ENCODE data around the gene SLC38A10. TPM values are rescaled to one million over a fixed set of nuclear protein-coding genes. Genes with fewer than 3 reads are reported as not detected.

The SLC38A10 gene
- polyA plus RNA-seq, 1 donor (not counting 4 experiments of a cell fraction or from before 2014, with no cell fraction given), result 16.8 TPM

DNA sequence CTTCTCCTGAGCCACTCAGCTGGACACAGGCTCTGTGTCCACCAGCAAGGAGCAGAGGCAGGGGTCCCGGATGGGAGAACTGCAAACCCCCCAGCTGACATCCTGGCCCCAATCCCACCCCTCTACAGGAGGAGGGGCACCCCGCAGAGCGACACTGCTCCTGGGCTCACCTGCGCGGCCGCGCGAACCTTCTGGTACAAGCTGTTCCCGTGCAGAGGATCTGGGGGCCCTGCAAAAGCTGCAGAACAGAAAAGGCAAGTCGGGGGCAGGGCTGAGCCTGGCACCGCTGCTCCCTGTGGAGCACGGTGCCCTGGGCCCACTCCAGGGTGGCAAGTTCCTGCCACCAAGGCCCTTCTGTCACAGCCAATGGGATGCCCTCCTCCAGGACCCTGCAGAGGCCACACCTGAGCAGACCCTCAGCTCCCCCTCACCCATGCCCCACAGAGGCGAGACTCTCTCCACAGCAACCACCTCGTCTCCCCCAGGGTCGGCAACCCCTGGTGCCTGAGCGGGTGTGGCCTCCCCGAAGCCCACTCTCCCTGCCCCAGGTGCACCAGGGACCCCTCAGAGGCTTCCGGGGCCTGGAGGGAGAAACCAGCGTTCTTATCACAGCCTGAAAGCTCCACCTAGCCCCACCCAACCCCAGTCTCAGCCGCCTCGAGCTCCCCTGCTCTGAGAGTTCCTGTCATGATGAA is 61.1 kb downstream of the SLC38A10 start:
- Histone ChIP-seq H3K4me3 (ENCODE audit: control insufficient read depth in 2 of 3, extremely low read depth in 1 of 3, insufficient read depth in 2 of 3, low read depth in 1 of 3, low read length in 3 of 3) (no peak overlapping the region), H4K20me1 (ENCODE audit: control insufficient read depth, extremely low read depth, insufficient read depth, low read length) (no peaks in the 10 kb centered on the region), H2AFZ (ENCODE audit: control insufficient read depth, low read length) (no peak overlapping the region), H3K9me3 (ENCODE audit: control insufficient read depth, low read depth, low read length) (no peaks in the 10 kb centered on the region), H3K4me1 (ENCODE audit: control insufficient read depth, extremely low read depth, insufficient read depth, low read length) (peaks cover 7% of the 10 kb centered on the region), H3K27ac (ENCODE audit: control insufficient read depth, insufficient read depth, low read length) (no peak overlapping the region), H3K36me3 (ENCODE audit: control insufficient read depth in 2 of 2, extremely low read depth in 1 of 2, insufficient read depth in 2 of 2, low read length in 2 of 2) (peaks cover 5 to 25% of the 10 kb centered on the region in 2 experiments), H3K4me2 (ENCODE audit: control insufficient read depth, extremely low read depth, insufficient read depth, low read depth, low read length) (no peak overlapping the region), H3K9me1 (ENCODE audit: control insufficient read depth, extremely low read depth, insufficient read depth, low read length) (no peaks in the 10 kb centered on the region), H3K27me3 (ENCODE audit: control insufficient read depth, extremely low read depth, insufficient read depth, low read length) (no peaks in the 10 kb centered on the region), H3K79me2 (ENCODE audit: control insufficient read depth, insufficient read depth, low read length) (peaks cover 14% of the 10 kb centered on the region), H3K9ac (ENCODE audit: control insufficient read depth, extremely low read depth, insufficient read depth, low read length) (no peak overlapping the region)
- dilution Hi-C loops (cut with MboI; ENCODE audit: extremely low pct_ligation_motif_present, low sequenced_read_pairs), result no loop called here
- no peak for TF ChIP-seq CTCF (optimal IDR thresholded peaks at IDR 0.05 in 1 of 3, IDR thresholded peaks at IDR 0.05 in 1 of 3, conservative IDR thresholded peaks at IDR 0.05 in 1 of 3; ENCODE audit: extremely low read depth in 1 of 3, insufficient read depth in 2 of 3, low read length in 3 of 3)
- TF ChIP-seq EZH2 (IDR thresholded peaks at IDR 0.05; ENCODE audit: low read length), result no peak
- FAIRE-seq (no peak), DNase-seq (ENCODE audit: low read depth, low spot score) (no peak)

DNA sequence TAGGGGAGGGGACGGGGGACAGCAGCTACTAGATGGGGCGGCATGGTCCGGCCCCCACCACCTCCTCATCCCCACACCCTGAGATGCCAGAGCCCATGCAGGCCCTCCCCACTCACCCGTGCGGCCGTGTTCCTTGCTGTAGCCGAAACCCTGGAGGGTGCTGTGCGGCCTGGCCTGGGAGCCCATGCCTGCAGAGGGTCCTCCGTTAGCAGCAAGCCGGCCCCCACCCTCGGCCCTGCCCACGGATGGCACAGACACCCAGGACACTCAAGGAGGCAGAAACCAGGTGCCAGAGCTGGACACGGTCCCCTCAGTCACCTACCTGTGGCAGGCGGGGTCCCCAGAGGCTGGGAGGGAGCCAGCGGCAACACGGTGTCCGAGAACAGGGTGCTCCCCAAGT is 61.8 kb downstream of the SLC38A10 start:
- DNase-seq (ENCODE audit: low read depth, low spot score), result no peak
- Histone ChIP-seq H3K79me2 (ENCODE audit: control insufficient read depth, insufficient read depth, low read length) (peaks cover 11% of the 10 kb centered on the region), H3K4me1 (ENCODE audit: control insufficient read depth, extremely low read depth, insufficient read depth, low read length) (peaks cover 7% of the 10 kb centered on the region), H3K4me3 (ENCODE audit: control insufficient read depth in 2 of 3, extremely low read depth in 1 of 3, insufficient read depth in 2 of 3, low read depth in 1 of 3, low read length in 3 of 3) (no peak overlapping the region), H3K9ac (ENCODE audit: control insufficient read depth, extremely low read depth, insufficient read depth, low read length) (no peak overlapping the region), H4K20me1 (ENCODE audit: control insufficient read depth, extremely low read depth, insufficient read depth, low read length) (no peaks in the 10 kb centered on the region), H3K9me1 (ENCODE audit: control insufficient read depth, extremely low read depth, insufficient read depth, low read length) (no peaks in the 10 kb centered on the region), H3K36me3 (ENCODE audit: control insufficient read depth in 2 of 2, extremely low read depth in 1 of 2, insufficient read depth in 2 of 2, low read length in 2 of 2) (peaks cover 5 to 27% of the 10 kb centered on the region in 2 experiments), H2AFZ (ENCODE audit: control insufficient read depth, low read length) (no peak overlapping the region), H3K27me3 (ENCODE audit: control insufficient read depth, extremely low read depth, insufficient read depth, low read length) (no peaks in the 10 kb centered on the region), H3K27ac (ENCODE audit: control insufficient read depth, insufficient read depth, low read length) (no peak overlapping the region), H3K9me3 (ENCODE audit: control insufficient read depth, low read depth, low read length) (no peaks in the 10 kb centered on the region), H3K4me2 (ENCODE audit: control insufficient read depth, extremely low read depth, insufficient read depth, low read depth, low read length) (no peak overlapping the region)
- TF ChIP-seq CTCF (optimal IDR thresholded peaks at IDR 0.05 in 1 of 3, IDR thresholded peaks at IDR 0.05 in 1 of 3, conservative IDR thresholded peaks at IDR 0.05 in 1 of 3; ENCODE audit: extremely low read depth in 1 of 3, insufficient read depth in 2 of 3, low read length in 3 of 3) (no peak), EZH2 (IDR thresholded peaks at IDR 0.05; ENCODE audit: low read length) (no peak)
- dilution Hi-C loops (cut with MboI; ENCODE audit: extremely low pct_ligation_motif_present, low sequenced_read_pairs), result no loop called here
- no peak for FAIRE-seq
